Ishikawa (cell line): Measurements from ENCODE around the gene CTPS1.

Source experiments
- CEBPB ChIP-seq: IDR thresholded peaks from 2 replicates; pipeline ENCODE4 v1.6.1; 2012
- CREB1 ChIP-seq: IDR thresholded peaks from 2 replicates; pipeline ENCODE4 v1.6.1; 2012; ENCODE audit warnings: low read depth
- EGR1 ChIP-seq: IDR thresholded peaks from 2 replicates; pipeline ENCODE4 v1.6.1; 2012
- EP300 ChIP-seq: IDR thresholded peaks from 2 replicates; pipeline ENCODE4 v1.6.1; 2012; ENCODE audit warnings: borderline replicate concordance
- RAD21 ChIP-seq: IDR thresholded peaks from 2 replicates; pipeline ENCODE4 v1.6.1; 2012; ENCODE audit warnings: low read depth
- TAF1 ChIP-seq: IDR thresholded peaks from 2 replicates; pipeline ENCODE4 v1.6.1; 2012; ENCODE audit warnings: low read depth, mild to moderate bottlenecking
- TCF12 ChIP-seq: IDR thresholded peaks from 2 replicates; pipeline ENCODE4 v1.6.1; 2012; ENCODE audit warnings: low read depth
- TEAD4 ChIP-seq: IDR thresholded peaks from 2 replicates; pipeline ENCODE4 v1.6.1; 2012
- YY1 ChIP-seq: IDR thresholded peaks from 2 replicates; pipeline ENCODE4 v1.6.1; 2012; ENCODE audit warnings: low read depth
- ZBTB7A ChIP-seq: IDR thresholded peaks from 2 replicates; pipeline ENCODE4 v1.6.1; 2012; ENCODE audit warnings: low read depth
- TF ChIP-seq, protein P1 (sequence below): IDR thresholded peaks from 2 replicates; pipeline ENCODE4 v1.6.1; 2012; ENCODE audit warnings: low read depth, mild to moderate bottlenecking
- TF ChIP-seq, protein P2 (sequence below): IDR thresholded peaks from 2 replicates; pipeline ENCODE4 v1.6.1; 2012
- TF ChIP-seq, protein P3 (sequence below): IDR thresholded peaks from 2 replicates; pipeline ENCODE4 v1.6.1; 2012

DNA sequence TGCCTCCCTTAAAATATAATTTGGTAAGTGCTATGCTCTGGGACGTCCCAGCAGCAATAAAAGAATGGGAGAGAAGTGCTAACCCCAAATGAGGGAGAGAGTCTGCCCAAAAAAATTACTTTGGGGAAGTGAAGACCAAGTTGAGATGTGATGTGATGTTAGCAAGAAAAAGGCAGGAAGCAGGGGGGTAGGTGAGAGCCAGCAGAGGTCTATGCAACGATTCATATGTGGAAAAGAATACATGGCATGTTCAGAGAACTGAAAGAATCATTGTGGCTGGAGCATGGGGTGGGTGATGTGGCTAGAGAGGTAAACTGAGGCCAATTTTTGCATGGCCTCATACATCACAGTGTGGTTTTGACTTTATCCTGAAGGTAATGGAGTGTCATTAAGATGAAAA lies 5.6 kb upstream of the CTPS1 start:
- no peak for TF ChIP-seq RAD21
- TF ChIP-seq, protein P1, sequence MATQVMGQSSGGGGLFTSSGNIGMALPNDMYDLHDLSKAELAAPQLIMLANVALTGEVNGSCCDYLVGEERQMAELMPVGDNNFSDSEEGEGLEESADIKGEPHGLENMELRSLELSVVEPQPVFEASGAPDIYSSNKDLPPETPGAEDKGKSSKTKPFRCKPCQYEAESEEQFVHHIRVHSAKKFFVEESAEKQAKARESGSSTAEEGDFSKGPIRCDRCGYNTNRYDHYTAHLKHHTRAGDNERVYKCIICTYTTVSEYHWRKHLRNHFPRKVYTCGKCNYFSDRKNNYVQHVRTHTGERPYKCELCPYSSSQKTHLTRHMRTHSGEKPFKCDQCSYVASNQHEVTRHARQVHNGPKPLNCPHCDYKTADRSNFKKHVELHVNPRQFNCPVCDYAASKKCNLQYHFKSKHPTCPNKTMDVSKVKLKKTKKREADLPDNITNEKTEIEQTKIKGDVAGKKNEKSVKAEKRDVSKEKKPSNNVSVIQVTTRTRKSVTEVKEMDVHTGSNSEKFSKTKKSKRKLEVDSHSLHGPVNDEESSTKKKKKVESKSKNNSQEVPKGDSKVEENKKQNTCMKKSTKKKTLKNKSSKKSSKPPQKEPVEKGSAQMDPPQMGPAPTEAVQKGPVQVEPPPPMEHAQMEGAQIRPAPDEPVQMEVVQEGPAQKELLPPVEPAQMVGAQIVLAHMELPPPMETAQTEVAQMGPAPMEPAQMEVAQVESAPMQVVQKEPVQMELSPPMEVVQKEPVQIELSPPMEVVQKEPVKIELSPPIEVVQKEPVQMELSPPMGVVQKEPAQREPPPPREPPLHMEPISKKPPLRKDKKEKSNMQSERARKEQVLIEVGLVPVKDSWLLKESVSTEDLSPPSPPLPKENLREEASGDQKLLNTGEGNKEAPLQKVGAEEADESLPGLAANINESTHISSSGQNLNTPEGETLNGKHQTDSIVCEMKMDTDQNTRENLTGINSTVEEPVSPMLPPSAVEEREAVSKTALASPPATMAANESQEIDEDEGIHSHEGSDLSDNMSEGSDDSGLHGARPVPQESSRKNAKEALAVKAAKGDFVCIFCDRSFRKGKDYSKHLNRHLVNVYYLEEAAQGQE: no peak
- no peak for TF ChIP-seq CREB1
- no peak for TF ChIP-seq TAF1
- TF ChIP-seq, protein P2, sequence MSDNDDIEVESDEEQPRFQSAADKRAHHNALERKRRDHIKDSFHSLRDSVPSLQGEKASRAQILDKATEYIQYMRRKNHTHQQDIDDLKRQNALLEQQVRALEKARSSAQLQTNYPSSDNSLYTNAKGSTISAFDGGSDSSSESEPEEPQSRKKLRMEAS: no peak
- TF ChIP-seq EP300: no peak
- TF ChIP-seq EGR1: no peak
- TF ChIP-seq CEBPB: no peak
- no peak for TF ChIP-seq YY1
- no peak for TF ChIP-seq ZBTB7A
- TF ChIP-seq, protein P3, sequence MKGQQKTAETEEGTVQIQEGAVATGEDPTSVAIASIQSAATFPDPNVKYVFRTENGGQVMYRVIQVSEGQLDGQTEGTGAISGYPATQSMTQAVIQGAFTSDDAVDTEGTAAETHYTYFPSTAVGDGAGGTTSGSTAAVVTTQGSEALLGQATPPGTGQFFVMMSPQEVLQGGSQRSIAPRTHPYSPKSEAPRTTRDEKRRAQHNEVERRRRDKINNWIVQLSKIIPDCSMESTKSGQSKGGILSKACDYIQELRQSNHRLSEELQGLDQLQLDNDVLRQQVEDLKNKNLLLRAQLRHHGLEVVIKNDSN: no peak
- no peak for TF ChIP-seq TEAD4
- no peak for TF ChIP-seq TCF12
